ENCODE results near the gene SPATA9. TPM values are rescaled to one million over a fixed set of nuclear protein-coding genes. Genes with fewer than 3 reads are reported as not detected.

SPATA9 gene
- total RNA-seq, 2 donors from 2014 or later = 2.3 TPM; not detected in 1

GRCh38 chr5:95621839-95622629 lies 60.8 kb downstream of the SPATA9 start:
- H3K4me3 ChIP-seq = no peak overlapping the region
- no peaks in the 10 kb centered on the region for H3K27me3 ChIP-seq (replicated peaks; ENCODE audit: insufficient read depth)
- TF ChIP-seq POLR2AphosphoS5 (IDR thresholded peaks at IDR 0.05) (no peak), POLR2A (IDR thresholded peaks at IDR 0.05) (no peak), CTCF (IDR thresholded peaks at IDR 0.05) (no peak)
- H3K4me1 ChIP-seq (replicated peaks) = no peaks in the 10 kb centered on the region
- H3K27ac ChIP-seq = peak overlapping the region; percentile 65 to 70
- no peaks in the 10 kb centered on the region for H3K9me3 ChIP-seq
- intact Hi-C loops (cut with DNase I) = no loop called here
- H3K36me3 ChIP-seq = no peaks in the 10 kb centered on the region
- WGBS = 69% methylated on average over 8 of the region's 8 CpGs
- DNase-seq (ENCODE audit: low spot score) = no peak

- no peaks in the 10 kb centered on the region for H3K36me3 ChIP-seq
- intact Hi-C loops (cut with DNase I) = no loop called here
- no peaks in the 10 kb centered on the region for H3K9me3 ChIP-seq
- peak overlapping the region; percentile 65 to 70 for H3K27ac ChIP-seq
- 6% methylated on average over 44 of the region's 92 CpGs for WGBS
- no peak for DNase-seq (ENCODE audit: low spot score)
- peak overlapping the region; percentile 39 to 50 for H3K4me3 ChIP-seq
- no peaks in the 10 kb centered on the region for H3K4me1 ChIP-seq (replicated peaks)
- TF ChIP-seq CTCF (IDR thresholded peaks at IDR 0.05) (peak in 1 of 4 experiments; percentile 25), POLR2AphosphoS5 (IDR thresholded peaks at IDR 0.05) (no peak), POLR2A (IDR thresholded peaks at IDR 0.05) (no peak)
- H3K27me3 ChIP-seq (replicated peaks; ENCODE audit: insufficient read depth) = no peaks in the 10 kb centered on the region
Observed at GRCh38 chr5:95620870-95621838, 61.6 kb downstream of the SPATA9 start.

GRCh38 chr5:95620030-95620869 lies 62.5 kb downstream of the SPATA9 start, which contains the start of gene GPR150:
Gene GPR150, plus strand, starts transcription at chr5:95620087. Its CDS starts 189 bp downstream, at chr5:95620276.
- intact Hi-C loops (cut with DNase I) = no loop called here
- Histone ChIP-seq H3K36me3 (no peaks in the 10 kb centered on the region), H3K27ac (peak within 1 kb of the TSS; percentile 65 to 70), H3K27me3 (replicated peaks; ENCODE audit: insufficient read depth) (no peaks in the 10 kb centered on the region), H3K9me3 (no peaks in the 10 kb centered on the region), H3K4me3 (peak within 1 kb of the TSS; percentile 39 to 50), H3K4me1 (replicated peaks) (no peaks in the 10 kb centered on the region)
- no peak for DNase-seq (ENCODE audit: low spot score)
- TF ChIP-seq POLR2A (IDR thresholded peaks at IDR 0.05) (no peak), POLR2AphosphoS5 (IDR thresholded peaks at IDR 0.05) (peak; percentile 3)
- under 1% methylated on average over 50 of the region's 85 CpGs for WGBS

GRCh38 chr5:95619514-95620029 lies 63.2 kb downstream of the SPATA9 start:
- WGBS = 18% methylated on average over 19 of the region's 19 CpGs
- Histone ChIP-seq H3K27me3 (replicated peaks; ENCODE audit: insufficient read depth) (no peaks in the 10 kb centered on the region), H3K4me1 (replicated peaks) (no peaks in the 10 kb centered on the region), H3K4me3 (peak overlapping the region; percentile 39 to 50), H3K27ac (peak overlapping the region in 1 of 2 donors; percentile 65), H3K9me3 (no peaks in the 10 kb centered on the region), H3K36me3 (no peaks in the 10 kb centered on the region)
- intact Hi-C loops (cut with DNase I) = no loop called here
- no peak for DNase-seq (ENCODE audit: low spot score)
- TF ChIP-seq POLR2A (IDR thresholded peaks at IDR 0.05) (no peak), CTCF (IDR thresholded peaks at IDR 0.05) (no peak), POLR2AphosphoS5 (IDR thresholded peaks at IDR 0.05) (no peak)
